ENCODE results near the gene PSD2.

DNA sequence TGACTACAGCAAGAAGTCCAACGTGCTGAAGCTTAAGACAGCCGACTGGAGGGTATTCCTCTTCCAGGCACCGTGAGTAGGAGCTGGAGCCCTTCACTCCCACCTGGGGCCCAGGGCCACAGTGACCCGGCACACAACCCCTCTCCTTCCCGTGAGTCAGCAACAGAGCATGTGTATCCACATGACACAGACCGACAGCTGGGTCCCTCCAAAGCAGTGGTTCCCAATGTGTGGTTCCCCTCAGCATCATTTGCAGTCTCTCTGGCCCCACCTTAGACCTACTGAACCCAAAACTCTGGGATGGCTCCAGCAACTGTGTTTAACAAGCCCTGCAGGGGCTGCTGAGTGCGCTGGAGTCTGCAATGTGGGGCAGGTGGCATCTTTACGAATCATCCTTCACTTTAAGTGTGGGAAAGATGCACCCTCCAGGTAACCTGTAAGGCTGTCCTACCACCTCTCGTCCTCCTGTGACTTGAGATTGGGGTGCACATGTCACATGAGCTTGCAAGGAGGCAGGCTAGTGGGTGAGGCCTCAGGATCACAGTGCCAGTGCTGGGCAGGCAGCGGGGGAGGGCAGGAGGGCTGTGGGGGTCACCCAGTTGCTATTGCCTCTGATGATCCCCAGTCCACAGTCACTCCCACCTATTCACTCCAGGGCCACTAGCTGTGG is 42.2 kb downstream of the PSD2 start:
- TF ChIP-seq, protein P1, sequence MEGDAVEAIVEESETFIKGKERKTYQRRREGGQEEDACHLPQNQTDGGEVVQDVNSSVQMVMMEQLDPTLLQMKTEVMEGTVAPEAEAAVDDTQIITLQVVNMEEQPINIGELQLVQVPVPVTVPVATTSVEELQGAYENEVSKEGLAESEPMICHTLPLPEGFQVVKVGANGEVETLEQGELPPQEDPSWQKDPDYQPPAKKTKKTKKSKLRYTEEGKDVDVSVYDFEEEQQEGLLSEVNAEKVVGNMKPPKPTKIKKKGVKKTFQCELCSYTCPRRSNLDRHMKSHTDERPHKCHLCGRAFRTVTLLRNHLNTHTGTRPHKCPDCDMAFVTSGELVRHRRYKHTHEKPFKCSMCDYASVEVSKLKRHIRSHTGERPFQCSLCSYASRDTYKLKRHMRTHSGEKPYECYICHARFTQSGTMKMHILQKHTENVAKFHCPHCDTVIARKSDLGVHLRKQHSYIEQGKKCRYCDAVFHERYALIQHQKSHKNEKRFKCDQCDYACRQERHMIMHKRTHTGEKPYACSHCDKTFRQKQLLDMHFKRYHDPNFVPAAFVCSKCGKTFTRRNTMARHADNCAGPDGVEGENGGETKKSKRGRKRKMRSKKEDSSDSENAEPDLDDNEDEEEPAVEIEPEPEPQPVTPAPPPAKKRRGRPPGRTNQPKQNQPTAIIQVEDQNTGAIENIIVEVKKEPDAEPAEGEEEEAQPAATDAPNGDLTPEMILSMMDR (IDR thresholded peaks at IDR 0.05; ENCODE audit: insufficient read depth, low read depth, low read length), result no peak
- TF ChIP-seq EZH2 (IDR thresholded peaks at IDR 0.05; ENCODE audit: insufficient read depth, low read length), result no peak

All from astrocyte (in vitro differentiated cells and primary cell).